Activated CD4-positive, alpha-beta T cell treated with anti-CD3 and anti-CD28 coated beads for 4 hours (primary cell): ENCODE measurements around the gene DFFB.
"Not testable (repeated sequence)": the region's sequence is repeated elsewhere in the genome, so short reads cannot be mapped to it uniquely, and the experiment has no call there.

Source experiments
- DNase-seq, 2 donors: peaks; one replicate each; pipeline ENCODE4 v3.0.0-alpha.2; 2020

The DFFB gene

GRCh38 chr1:3856923-3857790, at the start of gene DFFB, which contains the start of gene CEP104:
Gene DFFB (plus strand): TSS chr1:3857476. CDS start chr1:3857604, 128 bp downstream.
Gene CEP104 (minus strand): TSS chr1:3857211. CDS start chr1:3852407, 4,804 bp downstream.
- DNase-seq, result peak; percentile 95 to 97

- no peak for DNase-seq
These were observed 49.5 kb upstream of the DFFB start for GRCh38 chr1:3807769-3808168.

- DNase-seq, result no peak
These were observed 47.6 kb upstream of the DFFB start for GRCh38 chr1:3809680-3810079.

GRCh38 chr1:3810149-3810761, 47.0 kb upstream of the DFFB start:
- DNase-seq, result not testable (repeated sequence)

GRCh38 chr1:3811595-3811911, 45.7 kb upstream of the DFFB start:
- DNase-seq, result no peak

GRCh38 chr1:3814065-3814464, 43.2 kb upstream of the DFFB start:
- DNase-seq, result no peak

GRCh38 chr1:3814771-3815561, 42.3 kb upstream of the DFFB start:
- DNase-seq, result no peak

- no peak for DNase-seq
These were observed 40.7 kb upstream of the DFFB start for GRCh38 chr1:3816331-3817137.

- no peak for DNase-seq
These were observed 40.0 kb upstream of the DFFB start for GRCh38 chr1:3817138-3817740.

GRCh38 chr1:3817821-3818597, 39.3 kb upstream of the DFFB start:
- DNase-seq, result no peak

- DNase-seq, result no peak
These were observed 37.5 kb upstream of the DFFB start for GRCh38 chr1:3819771-3820200.

- no peak for DNase-seq
These were observed 37.0 kb upstream of the DFFB start for GRCh38 chr1:3820316-3820715.

- DNase-seq, result no peak
These were observed 36.3 kb upstream of the DFFB start for GRCh38 chr1:3821004-3821403.

GRCh38 chr1:3821447-3821846, 35.8 kb upstream of the DFFB start:
- no peak for DNase-seq

GRCh38 chr1:3821908-3822307, 35.4 kb upstream of the DFFB start:
- no peak for DNase-seq

GRCh38 chr1:3822421-3822820, 34.9 kb upstream of the DFFB start:
- DNase-seq, result no peak

GRCh38 chr1:3824650-3825049, 32.6 kb upstream of the DFFB start:
- DNase-seq, result no peak

GRCh38 chr1:3825356-3825755, 31.9 kb upstream of the DFFB start:
- no peak for DNase-seq

GRCh38 chr1:3827813-3828307, 29.4 kb upstream of the DFFB start:
- no peak for DNase-seq

- no peak for DNase-seq
These were observed 28.9 kb upstream of the DFFB start for GRCh38 chr1:3828391-3828790.

GRCh38 chr1:3831689-3832088, 25.6 kb upstream of the DFFB start:
- no peak for DNase-seq
